ENCODE results near the gene LRRC45.

DNA sequence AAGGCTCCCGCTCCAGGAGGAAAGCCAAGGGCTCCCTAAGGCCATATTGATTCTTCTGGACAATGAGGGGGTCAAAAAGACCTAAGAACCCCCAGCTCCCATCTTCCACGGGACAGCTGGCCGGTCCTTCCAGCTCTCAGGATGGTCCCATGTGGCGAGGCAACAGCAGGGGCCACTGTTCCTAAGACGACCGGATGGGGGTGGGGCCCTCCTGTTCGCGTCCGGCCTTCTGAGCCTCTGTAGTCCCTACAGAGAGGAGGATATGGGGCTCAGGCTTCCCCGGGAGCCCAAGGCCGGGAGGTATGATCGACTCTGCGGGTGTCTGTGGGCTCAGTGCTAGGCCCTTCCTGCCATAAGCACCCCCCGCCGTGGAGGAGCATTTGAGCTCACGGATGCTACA, 20.4 kb downstream of the LRRC45 start:
- TF ChIP-seq ZNF792 (tag by site-specific recombination; IDR thresholded peaks at IDR 0.05) (no peak), BCL11A (tag by site-specific recombination; IDR thresholded peaks at IDR 0.05; ENCODE audit: low read depth) (no peak), CTCF (tag by site-specific recombination; IDR thresholded peaks at IDR 0.05) (no peak), ZBTB26 (tag by site-specific recombination; optimal IDR thresholded peaks at IDR 0.05) (no peak), TSHZ1 (tag by site-specific recombination; IDR thresholded peaks at IDR 0.05; ENCODE audit: borderline replicate concordance) (no peak), ZNF138 (tag by site-specific recombination; IDR thresholded peaks at IDR 0.05; ENCODE audit: borderline replicate concordance) (no peak), ZNF18 (tag by site-specific recombination; IDR thresholded peaks at IDR 0.05) (no peak), ZSCAN4 (tag by site-specific recombination; IDR thresholded peaks at IDR 0.05) (no peak)
- TF ChIP-seq, protein P1, sequence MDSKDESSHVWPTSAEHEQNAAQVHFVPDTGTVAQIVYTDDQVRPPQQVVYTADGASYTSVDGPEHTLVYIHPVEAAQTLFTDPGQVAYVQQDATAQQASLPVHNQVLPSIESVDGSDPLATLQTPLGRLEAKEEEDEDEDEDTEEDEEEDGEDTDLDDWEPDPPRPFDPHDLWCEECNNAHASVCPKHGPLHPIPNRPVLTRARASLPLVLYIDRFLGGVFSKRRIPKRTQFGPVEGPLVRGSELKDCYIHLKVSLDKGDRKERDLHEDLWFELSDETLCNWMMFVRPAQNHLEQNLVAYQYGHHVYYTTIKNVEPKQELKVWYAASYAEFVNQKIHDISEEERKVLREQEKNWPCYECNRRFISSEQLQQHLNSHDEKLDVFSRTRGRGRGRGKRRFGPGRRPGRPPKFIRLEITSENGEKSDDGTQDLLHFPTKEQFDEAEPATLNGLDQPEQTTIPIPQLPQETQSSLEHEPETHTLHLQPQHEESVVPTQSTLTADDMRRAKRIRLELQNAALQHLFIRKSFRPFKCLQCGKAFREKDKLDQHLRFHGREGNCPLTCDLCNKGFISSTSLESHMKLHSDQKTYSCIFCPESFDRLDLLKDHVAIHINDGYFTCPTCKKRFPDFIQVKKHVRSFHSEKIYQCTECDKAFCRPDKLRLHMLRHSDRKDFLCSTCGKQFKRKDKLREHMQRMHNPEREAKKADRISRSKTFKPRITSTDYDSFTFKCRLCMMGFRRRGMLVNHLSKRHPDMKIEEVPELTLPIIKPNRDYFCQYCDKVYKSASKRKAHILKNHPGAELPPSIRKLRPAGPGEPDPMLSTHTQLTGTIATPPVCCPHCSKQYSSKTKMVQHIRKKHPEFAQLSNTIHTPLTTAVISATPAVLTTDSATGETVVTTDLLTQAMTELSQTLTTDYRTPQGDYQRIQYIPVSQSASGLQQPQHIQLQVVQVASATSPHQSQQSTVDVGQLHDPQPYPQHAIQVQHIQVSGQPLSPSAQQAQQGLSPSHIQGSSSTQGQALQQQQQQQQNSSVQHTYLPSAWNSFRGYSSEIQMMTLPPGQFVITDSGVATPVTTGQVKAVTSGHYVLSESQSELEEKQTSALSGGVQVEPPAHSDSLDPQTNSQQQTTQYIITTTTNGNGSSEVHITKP (tag by site-specific recombination; IDR thresholded peaks at IDR 0.05): no peak

Data from HEK293 (cell line).